Activated CD8-positive, alpha-beta memory T cell treated with anti-CD3 and anti-CD28 coated beads for 36 hours (primary cell): ENCODE data around the gene CAPS. TPM values are rescaled to one million over a fixed set of nuclear protein-coding genes. Genes with fewer than 3 reads are reported as not detected.

ENCODE experiments used
- CTCF ChIA-PET: fragments of 350-600 bp; sonication (Branson Sonifier 250); formaldehyde crosslinking; loops from one replicate; lab custom pipeline; 2021; ENCODE audit warnings: antibody characterized with exemption; lab: Charles Lee
- POLR2A ChIA-PET: fragments of 350-600 bp; sonication (Branson Sonifier 250); formaldehyde crosslinking; loops from one replicate; lab custom pipeline; 2021; ENCODE audit warnings: antibody characterized with exemption; lab: Charles Lee
- total RNA-seq, 2 experiments: library from RNA; stranded (reverse); gene quantifications; one replicate each; pipeline ENCODE4 v1.2.3, GENCODE V29; 2021

CAPS gene
- total RNA-seq, 2 experiments from 2014 or later, result 1.7 to 2.2 TPM

DNA sequence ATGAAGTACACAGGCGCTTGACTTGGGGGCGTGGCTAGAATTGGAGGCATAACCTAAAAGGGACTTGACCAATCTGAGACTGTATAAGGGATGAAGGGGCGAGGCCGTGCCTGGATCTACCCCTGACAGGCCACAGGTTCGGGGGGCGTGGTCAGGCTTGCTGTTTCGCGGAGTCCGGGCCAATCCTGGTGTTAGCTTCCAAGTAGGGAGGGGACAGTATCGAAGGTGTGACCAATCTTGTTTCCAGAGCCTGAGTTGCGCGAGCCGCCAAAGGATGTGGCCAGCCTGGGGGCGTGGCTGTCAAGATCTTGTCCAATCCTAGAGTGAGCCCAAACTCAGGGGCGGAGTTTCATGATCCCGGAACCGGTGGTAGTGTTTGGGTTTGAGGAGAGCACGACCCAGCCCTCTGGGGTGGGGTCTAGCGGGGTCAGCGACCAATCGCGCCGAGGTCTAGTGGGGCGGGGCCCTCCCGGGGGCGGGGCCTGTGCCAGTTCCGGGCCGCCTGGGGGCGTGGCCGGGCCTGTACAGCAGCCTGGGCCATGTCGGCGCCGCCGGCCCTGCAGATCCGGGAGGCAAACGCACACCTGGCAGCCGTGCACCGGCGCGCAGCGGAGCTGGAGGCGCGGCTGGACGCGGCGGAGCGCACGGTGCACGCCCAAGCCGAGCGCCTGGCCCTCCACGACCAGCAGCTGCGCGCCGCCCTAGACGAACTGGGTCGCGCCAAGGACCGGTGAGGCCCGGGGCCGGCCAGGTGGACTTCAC, 9.5 kb upstream of the CAPS start, which contains the start of gene VMAC:
Gene VMAC (plus strand): TSS at position 521 of the 762 bp plus-strand sequence. CDS start 19 bp downstream, at position 540.
- ChIA-PET CTCF (interaction anchor here (0.8 to 3.4 kb wide), 5 partner anchors 48 to 101 kb away, joined by 3 to 23 read pairs (median 3); no protein-coding TSS in a partner anchor), POLR2A (interaction anchor here (0.5 to 2.2 kb wide), 8 partner anchors 38 to 215 kb away, joined by 3 to 23 read pairs (median 4); partner anchors contain the start of gene RPL36)

DNA sequence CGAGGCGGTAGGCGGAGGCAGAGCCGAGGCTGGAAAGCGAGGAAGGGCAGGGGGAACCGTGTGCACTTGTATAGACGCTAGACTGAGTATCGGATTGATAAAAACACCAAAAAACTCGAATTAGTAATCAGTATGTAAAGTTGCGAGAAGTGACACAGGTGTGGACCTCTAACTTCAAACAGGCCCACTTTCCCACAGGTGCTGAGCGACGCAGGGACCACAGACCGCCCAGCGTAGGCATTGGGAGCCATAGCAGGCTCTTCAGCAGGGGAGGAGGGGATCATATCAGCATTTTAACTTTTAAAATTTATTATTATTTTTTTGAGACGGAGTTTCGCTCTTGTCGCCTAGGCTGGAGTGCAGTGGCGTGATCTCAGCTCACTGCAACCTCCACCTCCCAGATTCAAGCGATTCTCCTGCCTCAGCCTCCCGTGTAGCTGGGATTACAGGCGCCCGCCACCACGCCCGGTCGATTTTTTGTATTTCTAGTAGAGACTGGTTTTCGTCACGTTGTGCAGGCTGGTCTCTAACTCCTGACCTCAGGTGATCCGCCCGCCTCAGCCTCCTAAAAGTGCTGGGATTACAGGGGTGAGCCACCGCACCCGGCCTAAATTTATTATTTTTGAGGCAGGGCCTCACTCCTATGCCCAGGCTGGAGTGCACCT, 8.8 kb upstream of the CAPS start:
- POLR2A ChIA-PET, result interaction anchor here (1.3 kb wide), 1 partner anchor 101 kb away, joined by 5 read pairs; no protein-coding TSS in a partner anchor
- CTCF ChIA-PET, result interaction anchor here (1.2 to 1.8 kb wide), 2 partner anchors 63 to 102 kb away, joined by 3 to 5 read pairs; no protein-coding TSS in a partner anchor

DNA sequence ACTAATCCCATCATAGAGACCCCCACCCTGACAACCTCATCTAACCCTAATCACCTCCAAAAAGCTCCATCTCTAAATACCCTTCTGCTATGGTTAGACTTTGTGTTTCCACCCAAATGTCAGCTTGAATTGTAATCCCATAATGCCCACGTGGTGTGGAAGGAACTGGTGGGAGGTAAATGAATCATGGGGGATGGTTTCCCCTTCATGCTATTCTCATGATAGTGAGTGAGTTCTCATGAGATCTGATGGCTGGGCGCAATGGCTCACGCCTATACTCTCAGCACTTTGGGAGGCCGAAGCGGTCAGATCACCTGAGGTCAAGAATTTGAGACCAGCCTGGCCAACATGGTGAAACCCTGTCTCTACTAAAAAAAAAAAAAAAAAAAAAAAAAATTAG, 6.8 kb upstream of the CAPS start:
- POLR2A ChIA-PET, result interaction anchor here (0.6 kb wide), 1 partner anchor 103 kb away, joined by 3 read pairs; no protein-coding TSS in a partner anchor
- CTCF ChIA-PET, result no interaction called here

DNA sequence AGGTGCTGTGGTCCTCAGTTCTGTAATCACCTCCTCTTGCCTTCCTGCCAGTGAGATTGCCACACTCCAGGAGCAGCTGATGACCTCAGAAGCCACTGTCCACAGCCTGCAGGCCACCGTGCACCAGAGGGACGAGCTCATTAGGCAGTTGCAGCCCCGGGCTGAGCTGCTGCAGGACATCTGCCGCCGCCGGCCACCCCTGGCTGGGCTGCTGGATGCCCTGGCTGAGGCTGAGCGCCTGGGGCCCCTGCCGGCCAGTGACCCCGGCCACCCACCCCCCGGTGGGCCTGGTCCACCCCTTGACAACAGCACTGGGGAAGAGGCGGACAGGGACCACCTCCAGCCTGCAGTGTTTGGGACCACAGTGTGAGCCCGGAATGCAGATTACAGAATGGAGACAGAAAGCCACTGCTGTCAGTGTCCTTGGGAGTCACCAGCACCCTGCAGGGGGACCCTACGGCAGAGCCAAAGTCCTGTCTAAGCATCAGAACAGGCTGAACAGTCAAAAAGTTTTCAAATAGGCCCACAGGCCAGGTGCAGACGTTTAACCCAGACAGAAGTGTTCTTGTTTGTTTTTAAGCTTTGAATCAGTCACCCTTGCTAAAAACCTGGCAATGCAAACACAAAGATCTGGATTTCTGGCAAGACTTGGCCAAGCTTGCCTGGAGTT, 5.1 kb upstream of the CAPS start:
- ChIA-PET CTCF (interaction anchor here (0.6 kb wide), 1 partner anchor 1653 kb away, joined by 3 read pairs; no protein-coding TSS in a partner anchor), POLR2A (no interaction called here)

DNA sequence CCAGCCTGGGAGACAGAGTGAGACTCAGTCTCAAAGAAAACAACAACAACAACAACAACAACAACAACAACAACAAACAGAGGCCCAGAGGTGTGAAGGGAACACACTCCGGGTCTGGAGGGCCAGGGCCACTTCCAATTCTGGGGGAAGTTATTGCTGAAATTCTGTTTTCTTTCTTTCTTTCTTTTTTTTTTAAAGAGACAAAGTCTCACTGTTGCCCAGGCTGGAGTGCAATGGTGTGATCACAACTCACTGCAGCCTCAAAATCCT, 3.5 kb upstream of the CAPS start:
- ChIA-PET CTCF (no interaction called here), POLR2A (no interaction called here)

DNA sequence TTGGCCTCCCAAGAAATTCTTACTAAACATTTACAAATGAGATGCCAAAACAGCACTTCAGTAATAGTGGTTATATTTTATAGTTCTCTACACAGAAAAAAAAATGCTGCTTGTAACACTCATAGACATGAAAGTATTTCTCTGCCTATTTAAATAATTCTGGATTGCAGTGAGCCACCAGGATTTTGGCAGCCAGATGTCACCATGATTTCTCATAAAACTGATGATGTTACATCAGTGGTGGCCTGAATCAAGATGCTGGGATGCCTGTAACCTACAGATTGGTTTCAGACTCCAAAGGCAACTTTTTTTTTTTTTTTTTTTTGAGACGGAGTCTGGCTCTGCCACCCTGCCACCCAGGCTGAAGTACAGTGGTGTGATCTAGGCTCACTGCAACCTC, 2.7 kb upstream of the CAPS start:
- ChIA-PET CTCF (interaction anchor here (0.7 kb wide), 1 partner anchor 249 kb away, joined by 4 read pairs; no protein-coding TSS in a partner anchor), POLR2A (no interaction called here)

DNA sequence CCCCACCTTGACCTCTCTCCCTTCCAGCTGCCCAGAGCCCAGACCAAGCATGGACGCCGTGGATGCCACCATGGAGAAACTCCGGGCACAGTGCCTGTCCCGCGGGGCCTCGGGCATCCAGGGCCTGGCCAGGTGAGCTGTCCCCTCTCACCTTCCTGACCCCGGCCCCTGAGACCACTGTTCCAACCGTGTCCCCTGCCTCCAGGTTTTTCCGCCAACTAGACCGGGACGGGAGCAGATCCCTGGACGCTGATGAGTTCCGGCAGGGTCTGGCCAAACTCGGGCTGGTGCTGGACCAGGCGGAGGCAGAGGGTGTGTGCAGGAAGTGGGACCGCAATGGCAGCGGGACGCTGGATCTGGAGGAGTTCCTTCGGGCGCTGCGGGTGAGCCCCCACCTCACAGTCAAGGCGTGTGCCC, 312 bp downstream of the CAPS start:
- POLR2A ChIA-PET, result no interaction called here
- CTCF ChIA-PET, result no interaction called here

DNA sequence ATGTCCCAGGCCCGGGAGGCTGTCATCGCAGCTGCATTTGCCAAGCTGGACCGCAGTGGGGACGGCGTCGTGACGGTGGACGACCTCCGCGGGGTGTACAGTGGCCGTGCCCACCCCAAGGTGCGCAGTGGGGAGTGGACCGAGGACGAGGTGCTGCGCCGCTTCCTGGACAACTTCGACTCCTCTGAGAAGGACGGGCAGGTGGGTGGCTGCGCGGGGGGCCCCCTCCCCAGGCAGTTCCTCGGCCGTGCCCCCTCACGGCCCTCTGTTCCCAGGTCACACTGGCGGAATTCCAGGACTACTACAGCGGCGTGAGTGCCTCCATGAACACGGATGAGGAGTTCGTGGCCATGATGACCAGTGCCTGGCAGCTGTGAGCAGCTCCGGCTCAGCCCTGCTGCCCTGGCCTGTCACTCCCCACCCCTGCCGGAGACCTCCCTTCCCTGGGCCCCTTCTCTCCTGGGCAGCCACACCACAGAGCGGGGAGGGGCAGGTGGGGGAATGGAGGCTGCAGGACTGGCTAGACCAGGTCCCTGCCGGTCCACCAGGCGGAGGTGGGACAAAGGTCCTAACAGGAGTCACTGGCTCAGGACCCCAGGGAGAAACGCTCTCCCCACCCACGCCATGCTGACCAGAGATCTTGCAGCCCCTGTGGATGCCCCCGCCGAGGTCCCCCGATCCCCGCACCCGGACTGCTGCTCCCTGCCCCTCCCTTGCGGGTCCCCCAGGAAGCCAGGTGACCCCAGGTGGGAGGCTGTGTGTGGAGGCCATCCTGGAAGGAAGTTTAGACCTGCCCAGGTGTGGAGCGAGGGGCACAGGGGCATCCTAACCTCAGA, 1.1 kb downstream of the CAPS start:
- CTCF ChIA-PET, result no interaction called here
- POLR2A ChIA-PET, result no interaction called here

DNA sequence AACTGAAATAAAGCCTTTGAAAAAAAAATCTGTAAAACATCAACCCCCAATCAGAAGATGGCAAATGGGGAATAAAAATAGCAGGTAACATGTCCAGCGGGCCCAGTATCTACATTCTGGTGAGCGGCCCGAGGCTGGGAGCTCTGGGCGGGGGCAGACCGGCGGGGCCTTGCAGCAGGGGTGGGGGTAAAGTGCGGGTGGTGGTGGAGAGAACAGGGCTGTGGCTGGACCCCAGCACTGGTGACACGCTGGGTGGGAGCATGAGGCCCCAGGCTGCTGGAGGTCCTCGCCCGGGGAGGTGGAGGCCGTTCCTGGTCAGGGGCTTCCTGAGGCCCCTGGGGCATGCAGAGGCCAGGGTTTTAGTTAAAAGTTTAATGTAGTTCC, 1.7 kb downstream of the CAPS start:
- ChIA-PET CTCF (no interaction called here), POLR2A (no interaction called here)

DNA sequence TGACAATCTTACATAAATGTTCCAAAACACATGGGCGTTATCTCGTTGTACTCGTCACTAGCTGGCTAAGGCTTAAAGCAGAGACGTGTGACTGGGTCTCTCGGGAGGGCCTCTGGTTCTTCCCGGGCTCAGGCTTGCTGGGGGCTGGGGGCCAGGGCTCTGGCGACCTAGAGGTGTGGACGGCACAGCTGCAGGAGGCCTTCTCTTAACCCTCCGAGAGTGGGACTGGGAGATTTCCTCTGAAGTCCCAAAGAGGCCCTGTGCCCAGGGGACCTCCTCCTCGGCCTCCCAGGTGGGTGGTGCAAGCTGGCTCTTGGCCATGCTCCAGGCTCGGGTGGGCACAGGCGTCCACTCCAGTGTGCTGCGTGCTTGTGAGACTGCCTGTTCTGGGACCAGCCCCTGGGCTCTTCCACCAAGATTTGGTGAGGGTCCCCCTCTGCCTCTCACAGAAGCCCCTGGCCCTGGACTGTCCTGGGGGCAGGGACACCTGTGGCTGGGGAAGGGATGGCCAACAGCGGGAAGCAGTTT, 2.2 kb downstream of the CAPS start:
- POLR2A ChIA-PET, result no interaction called here
- CTCF ChIA-PET, result no interaction called here

DNA sequence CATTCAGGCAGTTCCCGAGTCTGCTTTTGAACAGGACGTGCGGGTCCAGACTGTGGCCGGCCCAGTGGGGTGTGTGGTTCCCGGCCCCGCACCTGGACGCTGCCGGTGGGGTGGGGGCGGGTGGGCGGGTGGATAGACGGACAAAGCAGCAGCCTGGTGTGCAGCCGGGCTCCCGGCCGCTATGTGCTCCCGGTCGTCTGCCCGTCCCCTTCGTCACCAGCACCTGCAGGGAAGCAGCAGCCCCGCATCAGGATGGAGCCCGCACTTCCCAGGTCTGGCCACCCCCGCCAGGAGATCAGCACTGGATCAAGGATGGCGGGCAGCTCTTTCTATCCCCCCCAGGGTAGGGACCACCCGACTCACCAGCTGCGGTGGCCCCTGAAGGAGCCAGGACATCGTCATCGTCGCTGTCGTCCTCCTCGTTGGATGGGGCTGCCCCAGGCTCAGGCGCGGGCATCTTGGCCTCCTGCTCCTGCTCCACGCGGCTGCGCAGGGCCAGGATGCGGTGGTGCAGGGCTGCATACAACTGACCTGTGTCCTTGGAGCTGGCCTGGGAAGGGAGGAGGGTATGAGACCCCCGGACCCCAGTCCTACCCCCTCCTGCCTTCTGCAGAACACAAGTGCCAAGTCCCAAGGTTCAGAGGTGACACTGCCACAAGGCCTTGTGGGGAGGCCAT, 3.5 kb downstream of the CAPS start:
- ChIA-PET POLR2A (interaction anchor here (0.5 kb wide), 1 partner anchor 84 kb away, joined by 3 read pairs; no protein-coding TSS in a partner anchor), CTCF (interaction anchor here (0.5 to 1.0 kb wide), 2 partner anchors 105 to 1691 kb away, joined by 3 to 4 read pairs; no protein-coding TSS in a partner anchor)

DNA sequence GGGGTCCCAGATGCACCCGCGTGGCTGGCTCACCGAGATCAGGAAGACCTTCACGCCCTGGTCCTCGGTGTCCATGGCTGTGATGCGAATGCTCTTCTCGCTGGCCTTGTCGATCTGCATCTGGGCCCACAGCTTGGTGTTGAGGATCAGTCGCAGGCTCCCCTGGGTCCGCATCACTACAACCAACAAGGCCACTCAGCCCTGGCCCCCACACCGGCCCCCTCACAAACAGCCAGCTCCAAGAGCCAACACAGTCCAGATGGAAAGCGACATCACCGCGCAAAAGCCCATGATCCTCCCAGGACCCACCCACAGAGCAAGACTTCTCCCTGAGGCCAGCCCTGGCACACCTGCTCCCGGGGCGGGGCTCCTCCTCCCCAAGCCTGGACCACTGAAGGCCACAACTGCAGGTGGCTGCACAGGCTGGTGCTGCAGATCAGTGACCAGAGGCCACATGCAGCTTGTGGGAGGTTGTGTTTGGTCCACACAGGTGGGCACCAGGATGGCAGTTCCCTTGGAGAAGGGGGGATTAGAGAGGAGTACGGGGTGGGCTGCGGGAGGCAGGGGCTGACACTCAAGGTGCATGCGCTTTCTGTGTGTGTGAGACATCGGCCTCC, 4.5 kb downstream of the CAPS start:
- CTCF ChIA-PET, result interaction anchor here (1.0 kb wide), 1 partner anchor 104 kb away, joined by 3 read pairs; no protein-coding TSS in a partner anchor
- POLR2A ChIA-PET, result no interaction called here

DNA sequence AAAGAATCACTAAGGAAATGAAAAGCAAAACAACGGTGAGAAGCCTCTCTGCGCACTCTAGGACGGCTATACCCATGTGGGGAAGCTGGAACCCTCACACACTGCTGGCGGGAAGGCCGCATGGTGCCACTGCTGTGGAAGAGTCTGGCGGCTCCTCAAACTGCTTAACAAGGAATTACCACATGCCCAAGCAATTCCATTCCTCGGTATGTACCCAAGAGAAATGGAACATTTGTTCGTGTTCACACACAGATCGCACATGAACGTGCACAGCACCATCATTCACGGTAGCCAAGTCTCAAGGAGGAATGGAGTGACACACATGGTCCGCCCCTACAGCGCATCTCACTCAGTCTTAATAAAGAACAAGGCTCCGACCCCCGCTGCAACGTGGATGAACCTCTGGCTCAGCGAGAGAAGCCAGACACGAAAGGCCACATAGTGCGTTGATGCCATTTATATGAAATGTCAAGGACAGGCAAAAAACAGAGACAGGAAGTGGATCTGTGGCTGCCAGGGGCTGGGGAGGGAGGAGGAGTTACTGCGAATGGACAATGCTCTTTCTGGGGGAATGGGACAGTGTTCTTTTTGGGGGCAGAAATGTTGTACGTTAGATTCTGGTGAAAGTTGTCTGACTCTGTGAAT, 7.6 kb downstream of the CAPS start:
- ChIA-PET CTCF (no interaction called here), POLR2A (no interaction called here)

DNA sequence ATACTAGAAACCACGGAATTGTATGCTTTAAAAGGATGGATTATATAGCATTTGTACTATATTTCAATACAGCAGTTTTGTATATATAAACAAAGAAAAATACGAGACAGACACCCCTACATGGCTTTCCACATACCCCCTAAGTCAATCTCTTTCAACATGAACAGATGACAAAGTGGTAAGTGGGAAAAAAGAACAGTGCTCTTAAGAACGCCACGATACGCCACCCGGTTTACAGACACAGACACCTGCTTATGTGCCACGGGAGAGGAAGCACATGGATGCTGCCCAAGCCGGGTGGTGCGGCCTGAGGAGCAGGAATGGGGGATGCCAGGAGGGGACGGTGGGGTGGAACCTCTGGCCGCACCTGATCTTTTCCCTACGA, 8.1 kb downstream of the CAPS start:
- POLR2A ChIA-PET, result no interaction called here
- CTCF ChIA-PET, result no interaction called here

DNA sequence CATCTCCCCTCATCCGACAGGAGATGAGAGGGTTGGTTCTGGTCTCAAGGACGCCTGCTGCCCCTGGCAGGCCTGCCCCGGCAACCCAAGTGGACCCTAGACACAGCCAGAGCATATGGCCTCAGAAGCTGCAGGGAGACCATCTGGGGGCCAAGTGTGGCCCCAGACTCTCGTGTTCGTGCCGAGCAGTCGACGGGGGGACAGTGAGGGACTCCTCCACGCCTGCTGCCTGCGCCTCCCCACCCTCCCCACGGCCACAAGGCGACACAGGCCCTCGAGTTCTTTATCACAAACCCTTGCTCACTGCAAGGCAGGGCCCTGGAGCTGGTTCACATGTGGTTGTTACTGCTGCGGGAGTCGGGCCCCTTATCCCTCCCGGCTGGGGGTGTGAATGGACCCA, 9.3 kb downstream of the CAPS start:
- POLR2A ChIA-PET, result no interaction called here
- CTCF ChIA-PET, result interaction anchor here (0.8 kb wide), 1 partner anchor 275 kb away, joined by 3 read pairs; no protein-coding TSS in a partner anchor

DNA sequence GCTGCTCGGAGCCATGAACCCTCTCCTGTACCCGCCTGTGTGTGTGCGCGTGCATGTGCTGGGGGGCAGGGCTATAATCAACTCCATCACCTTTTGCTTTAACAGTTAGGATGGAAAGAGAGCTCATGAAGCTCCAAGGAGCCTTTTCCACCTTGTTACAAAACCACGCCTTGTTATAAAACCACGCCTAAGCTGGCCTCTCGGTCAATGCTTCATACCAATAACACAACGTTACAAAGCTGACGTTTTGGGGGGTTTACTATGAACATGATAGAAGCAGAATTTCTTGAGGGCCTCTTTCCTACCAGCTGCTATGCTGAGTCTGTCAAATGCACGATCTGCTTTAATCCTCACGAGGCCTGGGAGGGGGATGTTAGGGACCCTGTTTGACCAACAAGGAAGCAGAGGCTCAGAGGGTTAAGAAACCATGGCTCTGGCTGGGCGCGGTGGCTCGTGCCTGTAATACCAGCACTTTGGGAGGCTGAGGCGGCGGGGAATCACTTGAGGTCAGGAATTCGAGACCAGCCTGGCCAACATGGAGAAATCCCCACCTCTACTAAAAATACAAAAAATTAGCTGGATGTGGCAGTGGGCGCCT, 11.9 kb downstream of the CAPS start:
- ChIA-PET POLR2A (no interaction called here), CTCF (no interaction called here)
